GM19043 (cell line): ENCODE data around the gene NMBR.
A peak's percentile ranks its signal among the peaks of the same experiment; 100 is the strongest.
"Not testable (repeated sequence)": the region's sequence is repeated elsewhere in the genome, so short reads cannot be mapped to it uniquely, and the experiment has no call there.

Experiments
- ATAC-seq: cut with Tn5 transposase; IDR thresholded peaks from one replicate; pipeline ENCODE4 v1.9.1; 2021; ENCODE audit warnings: low read depth; ENCODE audit not compliant: unreplicated experiment

NMBR gene

DNA sequence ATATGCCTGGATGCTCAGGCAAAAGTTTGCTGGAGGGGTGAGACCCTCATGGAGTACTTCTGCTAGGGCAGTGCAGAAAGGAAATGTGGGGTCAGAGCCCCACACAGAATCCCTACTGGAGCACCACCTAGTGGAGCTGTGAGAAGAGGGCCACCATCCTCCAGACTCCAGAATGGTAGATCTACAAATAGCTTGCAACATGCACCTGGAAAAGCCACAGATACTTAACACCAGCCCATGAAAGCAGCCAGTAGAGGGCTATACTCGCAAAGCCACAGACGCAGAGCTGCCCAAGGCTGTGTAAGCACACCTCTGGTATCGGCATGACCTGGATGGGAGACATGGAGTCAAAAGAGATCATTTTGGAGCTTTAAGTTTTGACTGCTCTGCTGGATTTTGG, 74.9 kb downstream of the NMBR start:
- ATAC-seq, result no peak

DNA sequence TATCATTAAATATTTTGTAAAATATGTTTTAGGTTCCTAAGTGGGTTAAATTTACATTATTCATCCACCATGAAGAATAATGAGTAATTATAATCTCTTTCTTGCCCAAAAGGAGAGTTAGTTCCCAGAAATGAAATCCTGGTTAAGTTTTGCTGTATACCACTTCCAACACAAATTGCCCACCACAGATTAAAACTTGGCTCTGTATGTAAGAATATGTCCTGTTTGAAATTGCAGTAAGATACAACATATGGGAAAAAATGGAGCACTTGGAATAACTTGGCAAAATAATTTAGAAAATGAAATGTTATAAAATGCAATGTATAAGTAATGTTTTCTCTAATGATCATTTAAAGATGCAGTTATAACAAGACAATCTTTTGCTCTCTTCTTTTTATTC, 78.5 kb downstream of the NMBR start:
- ATAC-seq, result no peak

DNA sequence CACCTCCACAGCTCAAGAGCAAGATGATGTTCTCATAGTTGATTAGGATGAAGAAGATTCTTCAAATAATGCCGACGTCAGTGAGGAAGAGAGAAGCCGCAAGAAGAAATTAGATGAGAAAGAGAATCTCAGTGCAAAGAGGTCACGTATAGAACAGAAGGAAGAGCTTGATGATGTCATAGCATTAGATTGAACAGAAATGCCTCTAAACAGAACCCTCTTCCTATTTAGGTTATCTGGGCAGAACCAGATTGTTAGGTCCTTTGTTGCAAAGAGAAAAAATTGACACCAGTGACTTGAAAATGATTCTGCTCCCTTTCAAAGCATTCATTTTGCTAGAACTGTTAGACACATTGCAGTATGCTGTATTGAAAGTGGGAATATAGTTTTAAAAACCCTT, 84.1 kb downstream of the NMBR start:
- ATAC-seq, result not testable (repeated sequence)

DNA sequence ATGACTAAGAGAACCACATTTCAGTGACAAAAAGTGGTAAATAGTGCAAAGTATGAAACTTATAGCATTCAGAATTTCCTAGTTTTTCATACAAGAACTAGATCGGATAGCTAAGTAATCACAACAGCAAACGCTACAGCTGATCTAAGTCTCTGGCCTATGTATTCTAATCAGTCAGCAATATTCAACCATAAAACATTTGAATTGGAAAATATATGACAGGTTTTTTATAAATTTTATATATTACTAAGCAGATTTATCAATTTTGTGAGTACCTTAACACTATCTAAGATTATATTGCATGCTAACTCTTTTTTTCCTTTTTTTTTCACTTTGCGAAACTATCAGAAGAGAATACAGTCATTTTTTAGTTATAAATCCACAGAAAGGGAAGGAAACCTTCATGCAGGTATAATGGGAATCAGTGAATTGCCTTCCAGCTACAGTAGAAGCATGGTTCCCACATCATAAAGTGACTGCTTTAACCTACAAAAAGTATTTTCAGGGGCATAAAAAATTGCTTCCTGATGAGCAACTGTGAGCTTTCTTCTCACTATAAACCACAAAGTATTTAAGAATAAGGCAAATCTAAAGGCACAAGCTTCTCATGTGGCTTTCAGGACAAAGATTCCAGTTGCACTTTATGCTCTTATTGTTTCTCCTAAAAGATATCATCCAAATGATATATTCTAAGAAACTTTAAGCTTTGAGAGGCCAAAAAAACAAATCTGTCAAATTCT, 88.2 kb downstream of the NMBR start:
- ATAC-seq, result no peak

DNA sequence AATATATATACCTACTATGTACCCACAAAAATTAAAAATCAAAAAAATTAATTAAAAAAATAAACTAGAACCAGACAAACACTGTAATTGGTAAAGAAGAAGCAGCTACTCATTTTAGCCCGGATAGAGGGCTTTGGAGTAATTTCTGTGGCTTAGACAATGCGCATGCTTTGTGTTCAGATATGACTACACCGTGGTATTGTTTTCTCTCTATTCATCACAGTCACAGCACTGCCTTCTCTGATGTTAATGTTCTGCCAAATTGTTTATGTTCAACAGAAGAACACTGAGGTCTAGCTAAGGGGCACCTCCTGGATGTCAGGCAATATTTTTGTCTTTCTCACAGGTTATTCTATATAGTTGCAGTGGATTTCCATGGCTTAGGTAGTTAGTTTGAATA, 91.7 kb downstream of the NMBR start:
- ATAC-seq, result peak; percentile 91

DNA sequence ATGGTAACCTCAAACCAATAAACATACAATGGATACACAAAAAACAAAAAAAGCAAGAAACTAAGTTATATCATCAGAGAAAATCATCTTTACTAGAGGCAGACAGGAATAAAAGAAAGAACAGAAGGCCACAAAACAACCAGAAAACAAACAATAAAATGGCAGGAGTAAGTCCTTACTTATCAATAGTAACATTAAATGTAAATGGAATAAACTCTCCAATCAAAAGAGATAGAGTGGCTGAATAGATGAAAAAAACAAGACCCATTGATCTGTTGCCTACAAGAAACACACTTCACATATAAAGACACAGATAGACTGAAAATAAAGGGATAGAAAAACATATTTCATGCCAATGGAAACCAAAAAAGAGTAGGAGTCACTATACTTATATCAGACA, 95.5 kb downstream of the NMBR start:
- ATAC-seq, result no peak

DNA sequence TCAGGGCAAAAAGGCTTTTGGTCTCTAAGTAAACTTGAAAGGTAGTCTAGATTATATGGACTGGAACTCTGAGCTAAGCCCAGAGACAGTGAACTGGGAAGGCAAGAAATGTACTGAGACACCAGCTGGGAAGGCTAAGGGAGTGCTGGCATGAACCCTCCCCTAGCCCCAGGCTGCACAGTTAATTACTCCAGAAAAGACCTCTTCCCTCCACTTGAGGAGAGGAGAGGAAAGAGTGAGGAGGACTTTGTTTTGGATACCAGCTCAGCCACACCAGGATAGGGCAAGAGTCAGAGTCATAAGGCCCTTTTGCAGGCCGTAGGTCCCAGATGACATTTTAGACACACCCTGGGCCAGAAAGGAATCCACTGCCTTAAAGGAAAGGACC, 98.3 kb downstream of the NMBR start:
- no peak for ATAC-seq

DNA sequence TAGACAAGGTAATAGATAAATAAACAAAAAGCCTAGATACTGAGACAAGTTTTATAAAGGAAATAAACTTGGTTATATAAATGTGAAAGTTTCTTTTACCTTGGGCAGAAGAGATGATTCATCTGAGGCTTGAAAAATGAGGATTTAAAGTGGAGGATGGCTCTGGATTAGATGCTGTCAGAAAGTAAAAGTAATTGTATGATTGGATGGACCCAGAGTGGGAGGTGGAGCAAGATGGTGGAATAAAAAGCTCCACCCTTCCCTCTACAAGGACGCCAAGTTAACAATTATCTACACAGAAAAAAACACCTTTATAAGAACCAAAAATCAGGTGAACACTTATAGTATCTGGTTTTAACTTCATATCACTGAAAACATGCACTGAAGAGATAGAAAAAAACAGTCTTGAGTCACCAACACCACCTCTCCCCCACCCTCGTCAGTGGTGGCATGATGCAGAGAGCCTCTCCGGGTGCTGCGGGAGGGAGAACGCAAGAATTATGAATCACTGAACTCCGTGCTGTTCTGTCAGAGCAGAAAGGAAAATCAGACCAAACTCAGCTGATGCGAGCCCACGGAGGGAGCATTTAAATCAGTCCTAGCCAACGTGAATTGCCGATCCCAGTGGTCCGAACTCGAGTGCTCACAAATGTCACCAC, 98.9 kb downstream of the NMBR start:
- no peak for ATAC-seq

DNA sequence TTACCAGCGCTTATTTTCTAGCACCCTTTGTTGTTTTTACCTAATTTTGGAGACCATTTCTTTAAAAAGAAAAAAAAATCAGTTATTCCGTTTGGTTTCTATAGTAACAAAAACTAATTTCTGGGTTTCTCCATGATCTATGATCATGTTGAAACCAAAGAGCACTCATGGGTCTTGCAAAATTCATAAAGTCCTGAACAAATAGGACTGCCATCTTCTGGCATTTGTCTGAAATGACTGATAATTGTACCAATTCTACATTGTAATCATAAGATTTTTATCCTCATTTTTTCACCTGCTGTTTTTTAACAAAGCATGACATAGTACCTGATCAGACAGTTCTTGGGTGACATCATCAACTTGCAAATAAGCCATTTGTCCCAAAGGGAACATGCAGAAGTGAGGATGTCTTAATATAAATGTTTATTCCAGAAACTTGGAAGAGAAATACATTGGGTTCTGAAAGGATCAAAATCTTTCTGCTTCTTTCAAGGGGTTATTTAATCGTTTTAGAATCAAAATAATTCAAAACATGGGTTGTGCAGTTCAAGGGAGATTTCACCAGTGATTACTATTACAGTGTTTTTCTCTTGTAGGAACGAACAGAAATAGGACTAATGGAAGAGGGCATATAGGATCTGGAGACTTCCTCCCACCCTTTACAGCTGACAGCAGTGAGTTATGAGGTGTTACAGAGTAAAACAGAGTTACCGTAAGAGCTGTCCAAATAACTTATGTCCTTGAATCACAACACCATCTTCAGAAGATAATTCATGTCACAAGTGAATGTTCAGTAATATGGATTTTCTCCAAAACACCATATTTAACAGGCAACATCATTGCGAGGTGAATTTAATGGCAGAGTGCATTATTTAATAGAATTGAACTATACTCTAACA, 101.3 kb downstream of the NMBR start:
- ATAC-seq, result no peak

DNA sequence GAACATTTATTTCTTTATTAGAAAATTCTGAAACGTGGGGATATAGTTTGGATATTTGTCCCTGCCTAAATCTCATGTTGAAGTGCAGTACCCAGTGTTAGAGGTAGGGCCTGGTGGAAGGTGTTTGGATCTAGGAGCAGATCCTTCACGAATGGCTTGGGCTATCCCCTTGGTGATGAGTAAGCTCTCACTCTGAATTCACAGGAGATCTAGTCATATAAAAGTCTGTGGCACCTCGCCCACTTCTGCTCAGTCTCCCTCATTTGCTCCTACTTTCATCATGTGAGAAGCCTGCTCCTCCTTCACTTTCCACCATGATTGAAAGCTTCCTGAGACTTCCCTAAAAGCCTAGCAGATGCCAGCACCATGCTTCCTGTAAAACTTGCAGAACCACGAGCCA, 111.0 kb downstream of the NMBR start:
- ATAC-seq, result no peak

DNA sequence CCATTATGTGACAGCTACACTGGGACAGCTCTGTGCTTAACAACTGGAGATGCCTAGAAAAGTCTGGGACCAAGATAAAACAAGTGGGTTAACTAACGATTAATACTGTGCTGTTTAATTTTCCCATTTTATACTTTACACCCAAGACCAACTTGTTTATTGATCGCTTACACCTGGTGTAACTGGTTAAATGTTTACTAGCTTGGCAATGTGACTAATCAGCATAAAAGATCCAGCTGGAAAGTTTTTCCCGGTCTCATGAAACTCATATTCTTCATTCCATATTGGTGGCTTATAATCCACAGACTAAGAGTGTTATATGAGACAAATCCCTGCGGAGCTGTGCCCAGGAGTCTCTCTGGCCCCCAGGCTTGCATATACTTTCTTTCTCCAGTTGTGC, 115.9 kb downstream of the NMBR start:
- no peak for ATAC-seq

DNA sequence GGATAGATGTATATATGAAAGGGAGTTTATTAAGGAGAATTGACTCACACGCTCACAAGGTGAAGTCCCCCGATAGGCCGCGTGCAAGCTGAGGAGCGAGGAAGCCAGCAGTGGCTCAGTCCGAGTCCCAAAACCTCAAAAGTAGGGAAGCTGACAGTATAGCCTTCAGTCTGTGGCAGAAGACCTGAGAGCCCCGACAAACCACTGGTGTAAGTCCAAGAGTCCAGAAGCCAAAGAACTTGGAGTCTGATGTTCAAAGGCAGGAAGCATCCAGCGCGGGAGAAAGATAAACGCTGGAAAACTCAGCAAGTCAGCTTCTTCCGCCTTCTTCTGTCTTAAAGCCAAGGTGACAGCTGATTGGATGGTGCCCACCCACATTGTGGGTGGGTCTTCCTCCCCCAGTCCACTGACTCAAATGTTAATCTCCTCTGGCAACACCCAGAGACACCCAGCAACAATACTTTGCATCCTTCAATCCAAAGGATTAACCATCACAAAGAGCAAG, 116.8 kb downstream of the NMBR start:
- ATAC-seq, result peak; percentile 73

DNA sequence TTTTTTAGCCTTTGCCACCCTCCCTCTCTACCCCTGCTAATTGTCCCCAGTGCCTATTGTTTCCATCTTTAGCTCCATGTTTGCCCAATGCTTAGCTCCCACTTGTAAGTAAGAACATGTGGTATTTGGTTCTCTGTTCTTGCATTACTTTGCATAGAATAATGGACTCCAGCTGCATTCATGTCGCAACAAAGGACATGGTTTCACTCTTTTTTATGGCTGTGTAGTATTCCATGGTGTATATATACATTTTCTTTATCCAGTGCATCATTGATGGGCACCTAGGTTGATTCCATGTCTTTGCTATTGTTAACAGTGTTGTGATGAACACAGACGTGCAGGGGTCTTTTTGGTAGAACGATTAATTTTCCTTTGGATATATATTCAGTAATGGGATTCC, 118.4 kb downstream of the NMBR start:
- no peak for ATAC-seq

DNA sequence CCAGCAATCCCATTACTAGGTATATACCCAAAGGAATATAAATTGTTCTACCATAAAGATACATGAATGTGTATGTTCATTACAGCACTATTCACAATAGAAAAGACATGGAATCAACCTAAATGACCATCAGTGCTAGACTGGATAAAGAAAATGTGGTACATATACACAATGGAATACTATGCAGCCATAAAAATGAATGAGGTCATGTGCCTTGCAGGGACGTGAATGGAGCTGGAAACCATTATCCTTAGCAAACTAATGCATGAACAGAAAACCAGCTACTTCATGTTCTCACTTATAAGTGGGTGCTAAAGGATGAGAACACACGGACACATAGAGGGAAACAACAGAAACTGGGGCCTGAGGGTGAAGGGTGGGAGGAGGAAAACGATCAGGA, 119.1 kb downstream of the NMBR start:
- not testable (repeated sequence) for ATAC-seq

DNA sequence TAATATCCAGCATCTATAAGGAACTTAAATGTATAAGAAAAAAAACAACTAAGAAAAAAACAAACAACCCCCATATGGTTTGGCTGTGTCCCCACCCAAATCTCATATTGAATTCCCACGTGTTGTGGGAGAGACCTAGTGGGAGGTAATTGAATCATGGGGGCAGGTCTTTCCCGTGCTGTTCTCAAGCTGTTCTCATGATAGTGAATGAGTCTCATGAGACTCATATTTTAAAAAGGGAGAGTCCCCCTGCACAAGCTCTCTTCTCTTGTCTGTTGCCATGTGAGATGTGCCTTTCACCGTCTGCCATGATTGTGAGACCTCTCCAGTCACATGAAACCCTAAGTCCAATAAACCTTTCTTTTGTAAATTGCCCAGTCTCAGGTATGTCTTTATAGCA, 119.8 kb downstream of the NMBR start:
- no peak for ATAC-seq

DNA sequence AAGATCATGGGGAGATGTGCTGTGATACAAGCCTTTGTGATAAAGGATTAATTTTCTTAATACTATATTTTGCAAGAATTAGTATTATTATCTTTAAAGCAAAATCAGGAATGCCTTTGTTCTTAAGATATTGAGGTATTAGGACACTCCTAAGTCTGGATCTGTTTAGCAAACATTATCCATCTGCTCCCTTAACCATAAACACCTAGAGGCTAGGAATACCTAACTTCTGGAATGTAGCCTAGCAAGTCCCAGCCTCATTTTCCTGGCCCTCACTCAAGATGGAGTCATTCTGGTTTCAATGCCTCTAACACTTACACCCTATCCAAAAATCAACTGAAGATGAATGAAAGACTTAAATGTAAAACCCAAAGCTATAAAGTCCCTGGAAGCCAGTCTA, 120.5 kb downstream of the NMBR start:
- no peak for ATAC-seq
